Measurements from ENCODE around the gene C1QL2. TPM values are rescaled to one million over a fixed set of nuclear protein-coding genes. Genes with fewer than 3 reads are reported as not detected.
A peak's percentile ranks its signal among the peaks of the same experiment; 100 is the strongest.

The C1QL2 gene
- total RNA-seq, 4 donors from 2014 or later = not detected

DNA sequence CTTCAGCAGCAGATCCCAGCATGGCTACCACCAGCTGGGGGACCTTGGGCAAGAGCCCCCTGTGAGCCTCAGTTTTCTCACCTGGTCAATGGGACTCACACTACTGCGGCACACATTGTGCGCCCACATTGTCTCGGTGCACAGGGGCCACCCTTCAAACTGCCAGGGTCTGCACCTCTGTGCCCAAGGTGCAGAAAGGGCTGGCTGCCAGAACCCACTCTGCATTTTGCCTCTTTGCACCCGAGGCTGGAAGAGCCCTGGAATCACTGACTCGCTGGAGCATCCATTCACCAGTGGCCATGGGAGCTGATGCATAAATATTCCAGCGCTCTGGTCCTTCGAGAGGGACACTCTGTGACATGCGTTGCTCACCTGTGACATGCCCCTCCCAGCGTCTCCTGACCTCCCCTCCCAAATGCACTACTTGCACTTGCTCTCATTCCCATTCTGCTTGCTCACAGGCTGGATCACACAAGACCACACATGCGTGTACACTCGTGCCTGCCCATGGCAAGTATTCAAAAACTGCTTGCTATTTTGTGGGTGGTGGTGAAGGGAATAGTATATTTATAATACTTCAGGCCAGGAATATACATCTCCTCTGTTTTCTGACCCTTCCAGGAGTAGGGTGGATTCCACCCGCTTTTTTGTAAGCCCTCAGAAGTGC lies 18.8 kb upstream of the C1QL2 start:
- TF ChIP-seq, protein P1, sequence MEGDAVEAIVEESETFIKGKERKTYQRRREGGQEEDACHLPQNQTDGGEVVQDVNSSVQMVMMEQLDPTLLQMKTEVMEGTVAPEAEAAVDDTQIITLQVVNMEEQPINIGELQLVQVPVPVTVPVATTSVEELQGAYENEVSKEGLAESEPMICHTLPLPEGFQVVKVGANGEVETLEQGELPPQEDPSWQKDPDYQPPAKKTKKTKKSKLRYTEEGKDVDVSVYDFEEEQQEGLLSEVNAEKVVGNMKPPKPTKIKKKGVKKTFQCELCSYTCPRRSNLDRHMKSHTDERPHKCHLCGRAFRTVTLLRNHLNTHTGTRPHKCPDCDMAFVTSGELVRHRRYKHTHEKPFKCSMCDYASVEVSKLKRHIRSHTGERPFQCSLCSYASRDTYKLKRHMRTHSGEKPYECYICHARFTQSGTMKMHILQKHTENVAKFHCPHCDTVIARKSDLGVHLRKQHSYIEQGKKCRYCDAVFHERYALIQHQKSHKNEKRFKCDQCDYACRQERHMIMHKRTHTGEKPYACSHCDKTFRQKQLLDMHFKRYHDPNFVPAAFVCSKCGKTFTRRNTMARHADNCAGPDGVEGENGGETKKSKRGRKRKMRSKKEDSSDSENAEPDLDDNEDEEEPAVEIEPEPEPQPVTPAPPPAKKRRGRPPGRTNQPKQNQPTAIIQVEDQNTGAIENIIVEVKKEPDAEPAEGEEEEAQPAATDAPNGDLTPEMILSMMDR (IDR thresholded peaks at IDR 0.05) = no peak
- TF ChIP-seq POLR2AphosphoS5 (IDR thresholded peaks at IDR 0.05) = no peak
- TF ChIP-seq POLR2A (IDR thresholded peaks at IDR 0.05) = no peak
- no peak for TF ChIP-seq EP300 (IDR thresholded peaks at IDR 0.05)
- Histone ChIP-seq H3K36me3 (no peaks in the 10 kb centered on the region), H3K9me3 (no peaks in the 10 kb centered on the region), H3K27me3 (no peaks in the 10 kb centered on the region), H3K4me3 (no peak overlapping the region), H3K27ac (no peak overlapping the region), H3K4me1 (no peaks in the 10 kb centered on the region)
- no peak for ATAC-seq
- WGBS, 2 donors (ENCODE audit: low coverage in 1 of 2) = 71 to 83% methylated on average over 9 of the region's 12 CpGs

DNA sequence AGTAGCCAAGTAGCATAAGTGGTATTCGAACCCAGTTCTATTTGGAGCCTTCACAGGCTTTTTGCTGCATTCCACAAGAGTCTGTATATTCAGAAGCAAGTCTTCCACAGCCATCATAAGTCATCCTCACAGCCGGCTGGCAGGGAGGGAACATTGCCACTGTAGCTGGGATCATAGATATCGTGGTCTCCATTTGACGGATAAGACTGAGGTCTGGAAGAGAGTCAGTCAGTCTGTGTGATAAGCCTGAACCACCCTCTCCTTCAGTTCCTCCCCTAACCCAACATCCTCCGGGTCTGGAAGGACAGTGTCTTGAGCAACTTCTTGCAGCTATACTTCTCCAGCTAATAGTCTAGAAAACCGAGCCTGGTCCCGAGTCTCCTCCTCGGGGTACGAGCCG lies 17.0 kb upstream of the C1QL2 start:
- H3K4me3 ChIP-seq = no peak overlapping the region
- no peaks in the 10 kb centered on the region for H3K4me1 ChIP-seq
- TF ChIP-seq, protein P1 (IDR thresholded peaks at IDR 0.05) = no peak
- TF ChIP-seq POLR2AphosphoS5 (IDR thresholded peaks at IDR 0.05) (no peak), POLR2A (IDR thresholded peaks at IDR 0.05) (no peak), EP300 (IDR thresholded peaks at IDR 0.05) (no peak)
- H3K36me3 ChIP-seq = no peaks in the 10 kb centered on the region
- ATAC-seq = no peak
- no peaks in the 10 kb centered on the region for H3K9me3 ChIP-seq
- 55 to 71% methylated on average over 4 of the region's 10 CpGs for WGBS, 2 donors (ENCODE audit: low coverage in 1 of 2)
- peaks cover 2% of the 10 kb centered on the region for H3K27me3 ChIP-seq
- H3K27ac ChIP-seq = no peak overlapping the region

DNA sequence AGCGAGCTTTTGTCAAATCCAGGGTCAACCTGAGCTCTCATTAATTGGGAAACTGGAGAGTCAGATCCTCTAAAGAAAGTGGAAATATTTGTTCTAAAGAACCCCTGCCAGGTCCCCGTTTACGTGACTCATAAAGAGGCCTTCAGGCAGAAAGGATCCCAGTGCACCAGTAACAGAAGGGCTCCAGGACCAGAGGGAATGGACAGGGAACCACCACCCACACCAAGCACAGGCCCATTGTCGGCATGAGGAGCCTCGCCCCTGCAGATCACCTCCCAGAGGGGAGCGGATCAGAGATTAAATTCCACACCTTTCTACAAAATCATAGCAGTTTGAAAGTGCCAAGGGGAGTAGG lies 16.4 kb upstream of the C1QL2 start:
- 82 to 100% methylated on average over 1 to 5 of the region's 6 CpGs for WGBS, 2 donors (ENCODE audit: low coverage in 1 of 2)
- ATAC-seq = no peak
- Histone ChIP-seq H3K4me1 (no peaks in the 10 kb centered on the region), H3K36me3 (no peaks in the 10 kb centered on the region), H3K27ac (no peak overlapping the region), H3K27me3 (peaks cover 8% of the 10 kb centered on the region), H3K4me3 (no peak overlapping the region), H3K9me3 (no peaks in the 10 kb centered on the region)
- TF ChIP-seq EP300 (IDR thresholded peaks at IDR 0.05) (no peak), POLR2AphosphoS5 (IDR thresholded peaks at IDR 0.05) (no peak), POLR2A (IDR thresholded peaks at IDR 0.05) (no peak)
- TF ChIP-seq, protein P1 (IDR thresholded peaks at IDR 0.05) = no peak

DNA sequence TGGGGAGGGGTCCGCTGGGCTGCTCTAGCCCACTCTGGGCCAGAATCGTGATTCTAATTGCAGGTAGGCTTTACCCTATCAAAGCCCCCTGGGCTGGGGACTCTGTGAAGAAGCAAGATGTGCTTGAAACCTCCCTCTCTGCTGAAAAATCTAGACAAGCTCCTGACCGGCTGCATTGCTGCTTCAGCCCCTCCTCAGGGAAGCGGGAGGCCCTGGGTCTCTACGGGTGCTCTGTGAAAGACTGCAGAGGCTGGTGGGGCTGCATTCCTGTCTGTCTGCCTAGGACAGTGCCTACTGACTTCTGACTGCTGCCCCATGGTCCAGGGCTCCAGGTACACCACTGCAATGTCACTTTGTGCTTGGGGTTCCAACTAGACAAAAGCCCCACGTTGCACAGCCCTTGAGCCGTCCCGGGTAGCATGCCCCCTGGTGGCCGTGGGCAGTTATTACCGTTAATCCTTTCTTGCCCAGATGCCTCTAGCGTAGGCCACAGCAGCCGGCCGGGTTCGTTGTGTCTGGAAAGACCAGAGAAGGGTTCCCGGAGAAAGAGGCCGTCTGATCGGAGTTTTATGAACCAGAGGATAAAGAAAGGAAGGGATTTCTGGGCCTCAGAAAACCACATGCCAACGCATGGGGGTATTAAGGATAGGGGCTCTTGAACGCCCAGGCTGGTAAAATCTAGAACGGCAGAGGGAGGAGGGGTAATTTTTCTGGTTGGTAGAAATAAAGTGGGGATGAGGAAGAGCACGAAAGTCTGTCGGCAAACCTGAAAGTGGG lies 15.9 kb upstream of the C1QL2 start:
- ATAC-seq = no peak
- no peak overlapping the region for H3K27ac ChIP-seq
- H3K4me1 ChIP-seq = no peaks in the 10 kb centered on the region
- H3K36me3 ChIP-seq = no peaks in the 10 kb centered on the region
- no peak overlapping the region for H3K4me3 ChIP-seq
- H3K27me3 ChIP-seq = peaks cover 8% of the 10 kb centered on the region
- 70 to 78% methylated on average over 5 to 14 of the region's 22 CpGs for WGBS, 2 donors (ENCODE audit: low coverage in 1 of 2)
- TF ChIP-seq POLR2AphosphoS5 (IDR thresholded peaks at IDR 0.05) = no peak
- TF ChIP-seq, protein P1 (IDR thresholded peaks at IDR 0.05) = peak in 3 of 4 experiments; percentile 20 to 52 (median 34)
- no peaks in the 10 kb centered on the region for H3K9me3 ChIP-seq

DNA sequence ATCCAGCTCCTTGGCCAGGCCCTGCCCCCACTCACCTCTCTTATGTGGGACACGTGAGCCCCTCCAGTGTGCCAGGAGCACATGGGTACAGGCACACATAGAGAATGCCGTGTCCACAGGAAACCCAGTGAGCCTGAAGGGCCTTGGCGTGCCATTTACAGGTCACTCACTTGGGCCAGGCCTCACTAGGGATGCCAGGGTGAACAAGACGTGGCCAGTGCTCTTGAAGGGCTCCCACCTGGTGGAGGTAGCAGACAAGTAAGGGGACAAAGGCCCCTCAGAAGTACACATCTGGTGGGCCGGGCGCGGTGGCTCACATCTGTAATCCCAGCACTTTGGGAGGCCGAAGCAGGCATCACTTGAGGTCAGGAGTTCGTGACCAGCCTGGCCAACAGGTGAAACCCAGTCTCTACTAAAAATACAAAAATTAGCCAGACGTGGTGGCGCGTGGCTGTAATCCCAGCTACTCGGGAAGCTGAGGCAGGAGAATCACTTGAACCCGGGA lies 15.1 kb upstream of the C1QL2 start:
- H3K27ac ChIP-seq = no peak overlapping the region
- peaks cover 8% of the 10 kb centered on the region for H3K27me3 ChIP-seq
- 77 to 80% methylated on average over 1 to 9 of the region's 14 CpGs for WGBS, 2 donors (ENCODE audit: low coverage in 1 of 2)
- no peak for ATAC-seq
- H3K4me3 ChIP-seq = no peak overlapping the region
- no peaks in the 10 kb centered on the region for H3K4me1 ChIP-seq
- no peaks in the 10 kb centered on the region for H3K9me3 ChIP-seq
- H3K36me3 ChIP-seq = no peaks in the 10 kb centered on the region
- TF ChIP-seq EP300 (IDR thresholded peaks at IDR 0.05) (no peak), POLR2AphosphoS5 (IDR thresholded peaks at IDR 0.05) (no peak), POLR2A (IDR thresholded peaks at IDR 0.05) (no peak)
- TF ChIP-seq, protein P1 (IDR thresholded peaks at IDR 0.05) = no peak

All from gastroesophageal sphincter (tissue), 4 donors.